Mesothelial cell of epicardium (in vitro differentiated cells): Measurements from ENCODE around the gene COQ8A. TPM values are rescaled to one million over a fixed set of nuclear protein-coding genes. Genes with fewer than 3 reads are reported as not detected.
"Not testable (repeated sequence)": the region's sequence is repeated elsewhere in the genome, so short reads cannot be mapped to it uniquely, and the experiment has no call there.

Source experiments
- DNase-seq, 2 experiments: peaks; one replicate each; pipeline ENCODE4 v3.0.0; 2021; ENCODE audit warnings: low spot score in 2 of 2; ENCODE audit not compliant: unreplicated experiment in 2 of 2
- H3K27ac Mint-ChIP-seq: 2 replicates; pipeline ENCODE4 v1.8.0; 2021; ENCODE audit warnings: mixed read lengths
- H3K27me3 Mint-ChIP-seq: 2 replicates; pipeline ENCODE4 v1.8.0; 2021; ENCODE audit warnings: low read depth, mixed read lengths
- H3K36me3 Mint-ChIP-seq: 2 replicates; pipeline ENCODE4 v1.8.0; 2021; ENCODE audit warnings: mixed read lengths
- H3K4me1 Mint-ChIP-seq: 2 replicates; pipeline ENCODE4 v1.8.0; 2021; ENCODE audit warnings: mixed read lengths
- H3K4me3 Mint-ChIP-seq: 2 replicates; pipeline ENCODE4 v1.8.0; 2021; ENCODE audit warnings: mild to moderate bottlenecking, moderate library complexity, mixed read lengths
- H3K9me3 Mint-ChIP-seq: 2 replicates; pipeline ENCODE4 v1.8.0; 2021; ENCODE audit warnings: mixed read lengths
- CTCF ChIP-seq: fragments of 200-600 bp; sonication (generic); IDR thresholded peaks from one replicate; pipeline ENCODE4 v1.5.0; 2021; ENCODE audit warnings: antibody characterized with exemption; ENCODE audit not compliant: unreplicated experiment
- total RNA-seq: library from RNA; stranded (reverse); gene quantifications from 3 replicates; pipeline ENCODE4 v1.2.1, GENCODE V29; 2021

COQ8A gene
- total RNA-seq, 1 donor from 2014 or later: 19.9 TPM

GRCh38 chr1:226990133-226990716, 50.1 kb downstream of the COQ8A start:
- TF ChIP-seq CTCF: no peak
- DNase-seq: no peak
- H3K9me3 Mint-ChIP-seq: no peaks in the 10 kb centered on the region

GRCh38 chr1:226991920-226992319, 51.8 kb downstream of the COQ8A start:
- Mint-ChIP-seq H3K9me3 (no peaks in the 10 kb centered on the region), H3K4me3 (no peak overlapping the region), H3K27me3 (no peaks in the 10 kb centered on the region), H3K4me1 (peaks cover 23% of the 10 kb centered on the region), H3K27ac (no peak overlapping the region), H3K36me3 (peaks cover 8% of the 10 kb centered on the region)
- DNase-seq: no peak
- TF ChIP-seq CTCF: no peak

More at GRCh38 chr1:226990133-226990716, 50.1 kb downstream of the COQ8A start:
- Mint-ChIP-seq H3K4me1 (peaks cover 21% of the 10 kb centered on the region), H3K4me3 (no peak overlapping the region), H3K36me3 (peaks cover 20% of the 10 kb centered on the region), H3K27me3 (no peaks in the 10 kb centered on the region), H3K27ac (peak overlapping the region; percentile 72)

- H3K9me3 Mint-ChIP-seq: peaks cover 13% of the 10 kb centered on the region
- no peak overlapping the region for H3K27ac Mint-ChIP-seq
- H3K4me1 Mint-ChIP-seq: peaks cover 23% of the 10 kb centered on the region
- no peak overlapping the region for H3K4me3 Mint-ChIP-seq
- no peaks in the 10 kb centered on the region for H3K27me3 Mint-ChIP-seq
- no peak for TF ChIP-seq CTCF
- no peak for DNase-seq
- peaks cover 23% of the 10 kb centered on the region for H3K36me3 Mint-ChIP-seq
These were observed 53.9 kb downstream of the COQ8A start for GRCh38 chr1:226993814-226994585.

DNA sequence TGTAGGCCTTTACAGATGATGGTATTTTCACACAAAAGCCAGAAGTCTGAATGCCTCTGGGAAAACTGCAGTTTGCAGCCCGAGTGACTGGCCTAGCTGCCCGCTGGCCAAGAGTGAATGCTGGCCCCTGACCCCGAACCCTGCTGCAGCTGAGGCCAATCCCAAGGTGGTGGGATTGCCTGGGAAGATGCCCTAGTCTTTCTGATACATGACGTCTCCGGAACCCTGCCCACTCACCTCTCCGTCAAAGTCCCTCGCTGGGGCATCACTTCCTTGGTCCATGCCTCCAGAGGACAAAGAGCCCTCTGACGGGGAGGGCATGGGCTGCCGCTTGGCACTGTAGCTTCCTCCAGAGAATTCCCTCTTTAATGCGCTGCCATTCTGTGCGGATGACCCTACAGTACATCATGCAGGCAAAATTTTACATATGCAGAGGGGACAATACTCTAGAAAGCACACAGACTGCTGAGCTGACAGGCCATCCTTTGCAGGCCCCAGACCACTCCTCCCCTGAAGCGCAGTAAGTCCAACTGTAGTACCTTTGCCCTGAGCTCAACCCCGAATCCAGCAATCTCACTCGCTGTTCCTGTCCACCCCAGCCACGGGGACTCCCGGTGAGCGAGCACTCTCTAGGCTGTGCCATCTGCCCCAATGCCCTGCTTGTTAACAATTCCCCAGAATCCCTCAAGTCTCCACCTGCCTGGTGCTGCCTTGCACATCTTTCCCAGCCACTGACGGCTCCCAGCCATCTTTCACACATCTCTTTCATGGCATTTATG, 54.7 kb downstream of the COQ8A start:
- no peak for TF ChIP-seq CTCF
- Mint-ChIP-seq H3K27me3 (no peaks in the 10 kb centered on the region), H3K27ac (no peak overlapping the region), H3K4me3 (no peak overlapping the region), H3K36me3 (peaks cover 27% of the 10 kb centered on the region), H3K4me1 (peaks cover 19% of the 10 kb centered on the region), H3K9me3 (peaks cover 13% of the 10 kb centered on the region)
- DNase-seq: no peak

- no peak for TF ChIP-seq CTCF
- Mint-ChIP-seq H3K9me3 (peaks cover 18% of the 10 kb centered on the region), H3K4me1 (peaks cover 10% of the 10 kb centered on the region), H3K27ac (no peak overlapping the region), H3K27me3 (no peaks in the 10 kb centered on the region), H3K4me3 (no peak overlapping the region), H3K36me3 (peaks cover 34% of the 10 kb centered on the region)
- DNase-seq: no peak
These were observed 55.6 kb downstream of the COQ8A start for GRCh38 chr1:226995365-226996332.

- not testable (repeated sequence) for H3K27me3 Mint-ChIP-seq, H3K4me1 Mint-ChIP-seq, H3K27ac Mint-ChIP-seq, DNase-seq, H3K4me3 Mint-ChIP-seq
- Mint-ChIP-seq H3K36me3 (peaks cover 49% of the 10 kb centered on the region), H3K9me3 (peaks cover 18% of the 10 kb centered on the region)
These were observed 59.5 kb downstream of the COQ8A start for GRCh38 chr1:226999579-226999978.
